ENCODE measurements around the gene ESRP2.

DNA sequence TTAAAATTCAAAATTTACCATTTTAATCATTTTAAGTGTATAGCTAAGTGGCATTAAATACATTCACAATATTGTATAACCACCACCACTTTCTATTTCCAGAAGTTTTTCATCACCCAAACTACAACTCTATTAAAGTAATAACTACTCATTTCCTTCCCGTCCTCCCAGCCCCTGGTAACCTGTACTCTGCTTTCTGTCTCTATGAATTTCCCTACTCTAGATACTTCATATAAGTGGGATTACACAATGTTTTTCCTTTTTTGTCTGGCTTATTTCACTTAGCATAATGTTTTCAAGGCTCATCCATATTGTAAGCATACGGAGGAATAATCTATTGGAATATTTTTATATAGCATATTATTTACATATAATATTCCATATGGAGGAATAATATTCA, 29.7 kb downstream of the ESRP2 start:
- TF ChIP-seq POLR2AphosphoS5 (IDR thresholded peaks at IDR 0.05; ENCODE audit: low read depth): no peak
- TF ChIP-seq, protein P1, sequence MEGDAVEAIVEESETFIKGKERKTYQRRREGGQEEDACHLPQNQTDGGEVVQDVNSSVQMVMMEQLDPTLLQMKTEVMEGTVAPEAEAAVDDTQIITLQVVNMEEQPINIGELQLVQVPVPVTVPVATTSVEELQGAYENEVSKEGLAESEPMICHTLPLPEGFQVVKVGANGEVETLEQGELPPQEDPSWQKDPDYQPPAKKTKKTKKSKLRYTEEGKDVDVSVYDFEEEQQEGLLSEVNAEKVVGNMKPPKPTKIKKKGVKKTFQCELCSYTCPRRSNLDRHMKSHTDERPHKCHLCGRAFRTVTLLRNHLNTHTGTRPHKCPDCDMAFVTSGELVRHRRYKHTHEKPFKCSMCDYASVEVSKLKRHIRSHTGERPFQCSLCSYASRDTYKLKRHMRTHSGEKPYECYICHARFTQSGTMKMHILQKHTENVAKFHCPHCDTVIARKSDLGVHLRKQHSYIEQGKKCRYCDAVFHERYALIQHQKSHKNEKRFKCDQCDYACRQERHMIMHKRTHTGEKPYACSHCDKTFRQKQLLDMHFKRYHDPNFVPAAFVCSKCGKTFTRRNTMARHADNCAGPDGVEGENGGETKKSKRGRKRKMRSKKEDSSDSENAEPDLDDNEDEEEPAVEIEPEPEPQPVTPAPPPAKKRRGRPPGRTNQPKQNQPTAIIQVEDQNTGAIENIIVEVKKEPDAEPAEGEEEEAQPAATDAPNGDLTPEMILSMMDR (IDR thresholded peaks at IDR 0.05; ENCODE audit: insufficient read depth, low read length): no peak
- TF ChIP-seq, protein P2, sequence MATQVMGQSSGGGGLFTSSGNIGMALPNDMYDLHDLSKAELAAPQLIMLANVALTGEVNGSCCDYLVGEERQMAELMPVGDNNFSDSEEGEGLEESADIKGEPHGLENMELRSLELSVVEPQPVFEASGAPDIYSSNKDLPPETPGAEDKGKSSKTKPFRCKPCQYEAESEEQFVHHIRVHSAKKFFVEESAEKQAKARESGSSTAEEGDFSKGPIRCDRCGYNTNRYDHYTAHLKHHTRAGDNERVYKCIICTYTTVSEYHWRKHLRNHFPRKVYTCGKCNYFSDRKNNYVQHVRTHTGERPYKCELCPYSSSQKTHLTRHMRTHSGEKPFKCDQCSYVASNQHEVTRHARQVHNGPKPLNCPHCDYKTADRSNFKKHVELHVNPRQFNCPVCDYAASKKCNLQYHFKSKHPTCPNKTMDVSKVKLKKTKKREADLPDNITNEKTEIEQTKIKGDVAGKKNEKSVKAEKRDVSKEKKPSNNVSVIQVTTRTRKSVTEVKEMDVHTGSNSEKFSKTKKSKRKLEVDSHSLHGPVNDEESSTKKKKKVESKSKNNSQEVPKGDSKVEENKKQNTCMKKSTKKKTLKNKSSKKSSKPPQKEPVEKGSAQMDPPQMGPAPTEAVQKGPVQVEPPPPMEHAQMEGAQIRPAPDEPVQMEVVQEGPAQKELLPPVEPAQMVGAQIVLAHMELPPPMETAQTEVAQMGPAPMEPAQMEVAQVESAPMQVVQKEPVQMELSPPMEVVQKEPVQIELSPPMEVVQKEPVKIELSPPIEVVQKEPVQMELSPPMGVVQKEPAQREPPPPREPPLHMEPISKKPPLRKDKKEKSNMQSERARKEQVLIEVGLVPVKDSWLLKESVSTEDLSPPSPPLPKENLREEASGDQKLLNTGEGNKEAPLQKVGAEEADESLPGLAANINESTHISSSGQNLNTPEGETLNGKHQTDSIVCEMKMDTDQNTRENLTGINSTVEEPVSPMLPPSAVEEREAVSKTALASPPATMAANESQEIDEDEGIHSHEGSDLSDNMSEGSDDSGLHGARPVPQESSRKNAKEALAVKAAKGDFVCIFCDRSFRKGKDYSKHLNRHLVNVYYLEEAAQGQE (IDR thresholded peaks at IDR 0.05; ENCODE audit: insufficient replicate concordance, low read depth): no peak
- TF ChIP-seq GABPA (IDR thresholded peaks at IDR 0.05; ENCODE audit: low read depth): no peak
- no peak for TF ChIP-seq SPI1 (IDR thresholded peaks at IDR 0.05; ENCODE audit: borderline replicate concordance, low read depth)
